NOMO-1 treated with DMSO at 0.1 percent for 48 hours (cell line): Measurements from ENCODE around the gene IQUB.
"Not testable (repeated sequence)": the region's sequence is repeated elsewhere in the genome, so short reads cannot be mapped to it uniquely, and the experiment has no call there.

Source experiments
- DNase-seq: peaks from one replicate; lab custom pipeline; 2025; ENCODE audit not compliant: unreplicated experiment; lab: John Stamatoyannopoulos, UW

Gene IQUB

DNA sequence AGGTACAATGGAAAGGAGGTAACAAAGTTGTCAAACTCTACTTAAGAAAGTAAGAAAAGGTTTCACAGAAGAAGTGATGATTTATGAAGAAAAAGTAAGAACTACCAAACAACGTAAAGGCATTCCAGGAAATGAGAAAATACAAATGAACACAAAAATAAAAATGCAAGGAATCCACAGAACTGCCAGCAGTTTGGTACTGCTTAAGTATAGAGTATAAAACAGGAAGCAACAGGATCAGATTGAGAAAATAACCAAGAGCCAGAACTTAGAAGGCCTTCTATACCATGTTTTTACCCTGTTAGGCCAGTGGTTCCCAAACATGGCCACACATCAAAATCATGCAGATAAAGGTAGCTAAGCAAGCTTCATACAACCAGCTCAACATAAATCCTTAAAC, 14.0 kb upstream of the IQUB start:
- DNase-seq, result no peak

DNA sequence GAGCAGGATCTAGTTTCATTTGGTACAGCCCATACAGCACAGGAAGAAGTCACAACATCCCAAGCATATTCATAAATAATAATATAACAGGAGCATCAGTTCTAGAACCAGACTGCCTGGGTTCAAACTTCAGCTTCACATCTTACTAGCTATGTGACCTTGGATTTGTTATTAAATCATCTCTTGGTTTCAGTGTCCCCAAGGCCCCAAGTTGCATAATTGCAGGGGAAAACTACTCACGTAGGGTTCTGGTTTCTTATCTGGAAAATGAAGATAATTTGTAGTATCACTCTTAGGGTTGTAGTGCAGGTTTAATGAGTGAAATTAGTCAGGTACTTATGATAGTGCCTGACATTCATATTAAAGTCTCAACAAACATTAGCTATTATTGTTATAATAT, 5.5 kb upstream of the IQUB start:
- DNase-seq, result no peak

GRCh38 chr7:123538897-123539296, 4.5 kb upstream of the IQUB start:
- DNase-seq, result no peak

DNA sequence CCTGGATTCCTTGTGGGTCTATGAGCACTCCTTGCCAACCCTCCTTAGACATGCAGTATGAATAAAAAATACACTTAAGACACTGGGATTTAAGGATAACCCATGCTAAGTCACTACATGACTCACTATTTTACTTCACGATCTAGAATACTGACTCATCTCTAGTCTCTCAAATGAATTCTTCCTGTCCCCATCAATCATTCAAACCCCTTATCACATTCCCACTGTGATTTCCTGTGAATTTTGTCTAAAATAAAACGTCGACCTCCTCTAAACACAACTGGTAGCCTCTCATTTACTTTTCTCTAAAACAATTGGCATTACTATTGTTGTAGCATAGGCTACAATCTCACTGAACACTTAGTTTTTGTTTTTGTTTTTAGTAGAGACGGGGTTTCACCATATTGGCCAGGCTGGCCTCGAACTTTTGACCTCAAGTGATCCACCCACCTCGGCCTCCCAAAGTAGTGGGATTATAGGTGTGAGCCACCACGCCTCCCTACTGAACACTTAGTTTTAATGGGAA, 3.9 kb upstream of the IQUB start:
- no peak for DNase-seq

DNA sequence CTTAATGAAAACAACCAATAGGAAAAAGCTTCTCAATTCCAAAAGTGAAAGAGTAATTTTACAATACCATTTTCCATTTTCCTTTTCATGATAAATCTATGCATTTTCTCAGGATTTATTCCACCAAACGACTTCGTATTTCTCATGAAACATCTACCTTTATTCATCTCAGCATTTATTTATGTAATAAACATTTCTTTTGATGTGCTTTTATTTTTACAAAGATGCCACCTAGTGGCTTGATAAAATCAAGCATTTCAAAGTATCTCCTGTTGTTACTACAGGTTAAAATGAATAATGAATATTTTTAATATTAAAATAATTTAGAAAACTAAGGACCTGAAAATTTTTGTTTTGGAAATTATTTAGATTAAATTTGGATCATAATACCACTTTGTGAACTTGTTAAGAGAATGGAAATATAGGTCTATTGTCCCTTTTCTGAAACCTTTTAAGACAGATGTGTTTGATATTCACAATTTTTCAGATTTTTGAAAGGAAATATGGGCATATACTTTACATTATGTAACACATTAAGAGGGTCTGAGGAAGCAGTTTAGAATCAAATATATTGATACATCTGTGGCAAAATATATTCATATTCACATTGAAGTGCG, 2.7 kb upstream of the IQUB start:
- DNase-seq, result no peak

- DNase-seq, result no peak
Measured at GRCh38 chr7:123535517-123535916, 1.1 kb upstream of the IQUB start.

DNA sequence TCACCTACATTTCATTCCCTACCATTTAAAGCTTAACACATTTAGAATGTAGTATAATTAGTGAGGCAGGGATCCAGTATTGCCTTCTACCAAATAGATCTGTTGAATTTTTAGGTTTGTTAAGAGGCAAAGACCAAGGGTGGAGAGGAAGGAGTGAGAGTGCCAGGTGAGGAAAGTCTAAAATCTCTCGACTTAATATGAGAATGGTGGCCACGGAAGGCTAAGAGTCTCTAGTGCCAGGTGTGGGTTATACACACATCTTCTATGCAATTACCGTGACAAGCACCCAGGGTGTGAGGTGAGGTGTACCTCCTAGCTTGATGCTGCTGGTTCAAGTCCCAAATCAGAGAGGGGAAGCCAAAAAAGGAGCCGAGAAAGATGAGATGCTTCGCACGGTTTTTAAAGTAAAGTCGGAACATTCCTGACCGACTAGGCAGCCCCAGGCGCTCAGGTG, 439 bp downstream of the IQUB start:
- no peak for DNase-seq

GRCh38 chr7:123533553-123533917, 860 bp downstream of the IQUB start:
- DNase-seq, result no peak

DNA sequence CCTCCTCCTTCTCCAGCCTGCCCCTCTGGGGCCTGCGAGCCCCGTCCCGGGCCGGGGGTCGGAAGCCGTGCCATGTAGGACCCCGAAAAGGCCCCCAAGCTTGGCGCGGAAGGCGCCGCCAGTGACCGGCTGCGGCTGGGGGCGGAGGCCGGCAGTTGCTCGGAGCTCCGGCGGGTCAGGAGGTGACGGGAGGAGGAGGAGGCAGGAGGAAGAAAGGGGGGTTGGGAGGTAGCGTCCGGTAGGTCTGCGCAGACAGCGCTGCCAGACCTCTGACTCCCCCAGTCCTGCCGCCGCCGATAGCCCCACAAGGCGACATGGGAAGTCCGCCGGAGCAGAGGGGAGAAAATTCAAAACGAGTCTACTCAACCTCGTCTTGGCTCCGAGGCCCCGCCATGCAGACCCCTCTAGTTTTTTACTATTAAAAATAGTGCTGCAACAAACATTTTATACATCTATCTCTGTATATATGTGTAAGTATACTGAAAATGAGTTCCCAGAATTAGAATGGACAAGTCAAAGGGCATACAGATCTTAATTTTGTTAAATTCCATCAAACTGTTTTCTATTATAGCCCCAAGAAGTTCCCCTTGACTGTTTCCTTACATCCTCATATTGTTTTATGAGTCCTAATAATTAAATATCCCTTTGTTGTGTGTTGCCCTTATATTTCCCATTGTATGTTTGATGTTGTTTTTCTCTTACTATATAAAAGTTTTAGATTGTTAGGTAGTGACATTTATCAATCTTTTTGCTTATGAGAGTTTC, 1.4 kb downstream of the IQUB start:
- peak; percentile 32 for DNase-seq

DNA sequence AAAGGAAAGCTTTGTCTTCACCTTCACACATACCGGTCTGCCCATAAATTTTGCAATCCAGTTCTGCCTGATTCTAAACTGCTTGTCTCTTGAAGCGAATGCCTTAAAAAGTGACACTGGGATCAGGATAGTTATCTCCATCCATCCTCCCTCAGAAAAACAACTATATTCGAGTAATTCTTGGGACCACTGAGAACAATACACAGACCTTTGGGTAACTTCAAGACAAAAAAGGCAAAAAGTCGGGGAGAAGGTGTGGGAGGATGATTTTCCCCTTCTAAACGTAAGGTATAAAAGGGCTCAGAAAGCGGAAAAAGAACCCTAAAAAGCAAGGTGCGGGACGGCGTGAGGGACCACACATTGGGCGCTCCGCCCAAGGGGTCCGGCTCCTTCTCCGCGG, 2.1 kb downstream of the IQUB start:
- DNase-seq, result not testable (repeated sequence)

DNA sequence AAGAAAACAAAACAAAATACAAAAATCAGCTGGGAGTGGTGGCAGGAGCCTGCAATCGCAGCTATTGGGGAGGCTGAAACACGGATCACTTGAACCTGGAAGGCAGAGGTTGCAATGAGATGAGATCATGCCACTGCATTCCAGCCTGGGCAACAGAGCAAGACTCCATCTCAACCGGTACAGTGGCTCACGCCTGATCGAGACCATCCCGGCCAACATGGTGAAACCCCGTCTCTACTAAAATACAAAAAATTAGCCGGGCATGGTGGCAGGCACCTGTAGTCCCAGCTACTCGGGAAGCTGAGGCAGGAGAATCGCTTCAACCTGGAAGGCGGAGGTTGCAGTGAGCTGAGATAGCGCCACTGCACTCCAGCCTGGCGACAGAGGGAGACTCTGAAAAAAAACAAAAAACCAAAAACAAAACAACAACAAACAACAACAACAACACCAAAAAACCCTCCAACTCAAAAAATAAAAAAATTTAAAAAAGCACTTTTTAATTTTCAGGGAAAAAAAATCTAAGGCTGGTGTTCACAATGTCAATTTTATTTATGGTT, 4.3 kb downstream of the IQUB start:
- DNase-seq, result not testable (repeated sequence)

DNA sequence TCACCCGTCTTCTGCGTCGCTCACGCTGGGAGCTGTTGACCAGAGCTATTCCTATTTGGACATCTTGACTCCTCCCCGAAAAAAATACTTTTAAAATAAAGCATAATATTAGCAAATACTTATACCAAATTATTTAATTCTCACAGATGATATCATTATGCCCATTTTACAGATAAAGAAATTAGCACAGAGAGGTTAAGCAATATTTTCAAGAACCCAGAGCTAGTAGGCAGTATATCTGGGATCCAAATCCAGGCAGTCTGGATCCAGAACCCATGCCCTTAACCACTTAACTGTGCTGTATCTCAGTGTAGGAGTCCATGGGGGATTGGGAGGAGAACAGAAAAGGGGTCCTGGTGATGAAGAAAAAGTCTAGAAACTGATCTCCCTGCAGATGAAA, 6.1 kb downstream of the IQUB start:
- DNase-seq, result no peak

DNA sequence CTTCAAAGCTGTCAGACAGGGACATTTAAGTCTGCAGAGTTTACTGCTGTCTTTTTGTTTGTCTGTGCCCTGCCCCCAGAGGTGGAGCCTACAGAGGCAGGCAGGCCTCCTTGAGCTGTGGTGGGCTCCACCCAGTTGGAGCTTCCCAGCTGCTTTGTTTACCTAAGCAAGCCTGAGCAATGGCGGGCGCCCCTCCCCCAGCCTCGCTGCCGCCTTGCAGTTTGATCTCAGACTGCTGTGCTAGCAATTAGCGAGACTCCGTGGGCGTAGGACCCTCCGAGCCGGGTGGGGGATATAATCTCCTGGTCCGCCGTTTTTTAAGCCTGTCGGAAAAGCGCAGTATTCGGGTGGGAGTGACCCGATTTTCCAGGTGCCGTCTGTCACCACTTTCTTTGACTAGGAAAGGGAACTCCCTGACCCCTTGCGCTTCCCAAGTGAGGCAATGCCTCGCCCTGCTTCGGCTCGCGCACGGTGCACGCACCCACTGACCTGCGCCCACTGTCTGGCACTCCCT, 6.6 kb downstream of the IQUB start:
- DNase-seq, result not testable (repeated sequence)

DNA sequence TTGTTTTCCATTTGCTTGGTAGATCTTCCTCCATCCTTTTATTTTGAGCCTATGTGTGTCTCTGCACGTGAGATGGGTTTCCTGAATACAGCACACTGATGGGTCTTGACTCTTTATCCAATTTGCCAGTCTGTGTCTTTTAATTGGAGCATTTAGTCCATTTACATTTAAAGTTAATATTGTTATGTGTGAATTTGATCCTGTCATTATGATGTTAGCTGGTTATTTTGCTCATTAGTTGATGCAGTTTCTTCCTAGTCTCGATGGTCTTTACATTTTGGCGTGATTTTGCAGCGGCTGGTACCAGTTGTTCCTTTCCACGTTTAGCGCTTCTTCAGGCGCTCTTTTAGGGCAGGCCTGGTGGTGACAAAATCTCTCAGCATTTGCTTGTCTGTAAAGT, 7.9 kb downstream of the IQUB start:
- not testable (repeated sequence) for DNase-seq

DNA sequence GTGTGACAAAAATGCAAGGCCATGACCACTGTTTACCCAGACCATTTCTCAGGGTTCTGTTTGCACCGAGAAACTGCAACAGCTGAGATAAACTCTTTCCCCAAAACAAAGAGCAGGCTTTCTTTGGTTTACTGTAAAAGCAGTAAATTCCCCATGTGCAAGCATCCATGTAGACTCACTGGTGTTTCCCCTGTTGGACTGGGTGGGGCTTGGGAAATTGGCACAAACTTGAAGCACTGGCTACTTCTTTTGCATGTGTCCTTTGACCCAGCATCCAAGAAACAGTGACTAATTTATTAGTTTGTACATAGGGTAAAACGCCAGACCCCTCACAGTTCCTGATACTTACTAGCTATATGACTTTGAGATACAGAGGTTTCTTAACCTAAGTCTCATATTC, 12.3 kb downstream of the IQUB start:
- DNase-seq, result no peak

GRCh38 chr7:123505221-123505620, 29.2 kb downstream of the IQUB start:
- DNase-seq, result no peak

DNA sequence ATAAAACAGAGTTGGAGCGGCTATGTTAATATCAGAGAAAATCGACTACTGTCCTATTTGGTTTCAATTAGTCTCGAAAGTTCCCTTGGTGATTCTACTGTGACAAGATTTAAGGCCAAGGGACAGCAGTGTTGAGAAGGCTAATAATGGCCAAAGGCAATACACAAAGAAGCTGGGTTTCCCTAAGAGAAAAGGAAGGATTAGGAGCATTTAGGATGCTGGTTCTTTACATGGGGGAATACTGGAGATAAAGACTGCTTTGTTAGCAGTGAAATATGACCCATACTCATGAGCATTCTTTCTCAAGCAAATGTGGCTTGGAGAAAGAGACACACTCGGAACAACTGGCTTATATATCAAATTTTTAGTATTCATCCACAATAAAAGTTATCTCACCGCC, 32.2 kb downstream of the IQUB start:
- DNase-seq, result no peak

DNA sequence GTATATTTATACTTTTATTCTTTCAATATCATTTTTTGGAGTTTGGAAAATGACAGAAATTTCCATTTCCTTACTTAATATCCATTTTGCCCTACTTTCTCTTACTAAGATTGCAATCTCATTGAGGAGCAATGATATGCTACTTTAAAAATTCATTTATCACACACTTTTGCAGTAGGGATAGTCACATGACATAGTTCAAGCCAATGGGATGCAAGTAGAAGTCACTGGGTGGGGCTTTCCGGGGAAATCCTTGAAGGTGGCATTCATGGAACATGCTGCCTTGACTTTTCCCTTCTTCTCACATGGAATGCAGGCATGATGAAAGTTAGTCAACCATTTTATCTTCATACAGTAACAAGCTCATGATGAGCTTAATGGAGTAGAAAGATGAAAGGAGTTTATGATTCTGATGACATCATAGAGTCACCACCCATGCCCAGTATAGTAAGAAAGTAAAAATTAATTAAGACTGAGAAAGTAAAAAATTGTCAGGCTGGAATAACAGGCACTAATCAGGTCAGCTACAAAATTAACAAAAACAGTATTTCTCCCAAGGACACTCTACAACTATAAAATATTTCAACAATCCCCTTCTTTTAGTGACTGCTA, 33.4 kb downstream of the IQUB start:
- DNase-seq, result no peak

- DNase-seq, result no peak
Measured at GRCh38 chr7:123499211-123499970, 35.0 kb downstream of the IQUB start.

DNA sequence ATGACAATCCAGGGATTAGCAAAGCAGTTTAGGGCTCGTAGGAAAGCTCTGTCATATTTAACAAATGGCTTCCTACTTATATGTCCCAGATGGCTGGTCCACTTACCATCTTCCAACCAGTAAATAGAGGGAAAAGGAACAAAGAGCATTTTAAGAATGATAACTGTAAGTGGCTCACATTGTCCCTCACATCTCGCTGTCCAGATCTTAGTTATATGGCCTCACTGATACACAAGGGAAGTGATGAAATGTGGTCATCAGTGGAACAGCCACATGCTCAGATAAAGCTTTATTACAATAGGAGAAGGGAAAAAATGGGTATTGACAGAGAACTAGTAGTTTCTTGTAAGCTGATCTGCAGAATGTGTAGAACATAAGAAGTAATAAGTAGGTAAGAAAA, 35.8 kb downstream of the IQUB start:
- no peak for DNase-seq

DNA sequence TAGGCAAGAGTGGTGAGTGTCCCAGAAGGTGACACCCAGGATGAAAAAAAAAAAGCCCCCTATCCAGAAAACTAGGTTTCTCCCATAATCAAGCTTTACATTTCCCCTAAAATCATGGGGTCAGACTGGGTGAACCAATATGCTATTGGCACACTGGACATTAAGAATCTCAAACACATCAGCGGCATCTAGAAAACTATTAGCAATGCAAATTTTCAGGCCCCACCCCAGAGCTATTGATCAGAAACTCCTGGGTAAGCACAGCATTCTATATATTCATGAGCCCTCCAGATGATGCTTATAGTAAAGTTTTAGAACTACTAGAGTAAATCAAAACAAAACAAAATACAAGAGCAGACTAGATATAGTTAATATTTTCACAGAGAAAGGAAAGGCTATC, 36.4 kb downstream of the IQUB start:
- no peak for DNase-seq
